ENCODE measurements around the gene EGF.
"Not testable (repeated sequence)": the region's sequence is repeated elsewhere in the genome, so short reads cannot be mapped to it uniquely, and the experiment has no call there.

EGF gene

DNA sequence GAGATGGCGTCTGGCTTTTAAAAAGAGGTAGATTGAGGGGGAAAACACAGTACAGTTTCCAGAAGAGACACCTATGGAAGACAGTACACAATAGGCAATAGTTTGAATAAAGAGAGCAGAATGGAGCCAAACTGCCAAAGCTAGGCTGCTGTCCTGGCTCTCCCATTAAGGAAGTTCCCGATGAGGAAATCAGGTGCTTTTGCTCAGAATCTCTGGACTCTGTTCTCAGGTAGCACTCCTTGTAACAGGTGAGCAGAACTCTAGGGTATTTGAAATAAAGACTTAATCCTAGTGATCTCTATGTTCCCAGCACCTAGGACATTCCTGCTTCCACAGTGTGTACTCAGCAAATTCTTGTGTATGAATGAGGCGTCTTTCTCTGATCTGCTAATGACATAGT, 1.6 kb downstream of the EGF start:
- no peak for DNase-seq (ENCODE audit: low read depth, low spot score)

DNA sequence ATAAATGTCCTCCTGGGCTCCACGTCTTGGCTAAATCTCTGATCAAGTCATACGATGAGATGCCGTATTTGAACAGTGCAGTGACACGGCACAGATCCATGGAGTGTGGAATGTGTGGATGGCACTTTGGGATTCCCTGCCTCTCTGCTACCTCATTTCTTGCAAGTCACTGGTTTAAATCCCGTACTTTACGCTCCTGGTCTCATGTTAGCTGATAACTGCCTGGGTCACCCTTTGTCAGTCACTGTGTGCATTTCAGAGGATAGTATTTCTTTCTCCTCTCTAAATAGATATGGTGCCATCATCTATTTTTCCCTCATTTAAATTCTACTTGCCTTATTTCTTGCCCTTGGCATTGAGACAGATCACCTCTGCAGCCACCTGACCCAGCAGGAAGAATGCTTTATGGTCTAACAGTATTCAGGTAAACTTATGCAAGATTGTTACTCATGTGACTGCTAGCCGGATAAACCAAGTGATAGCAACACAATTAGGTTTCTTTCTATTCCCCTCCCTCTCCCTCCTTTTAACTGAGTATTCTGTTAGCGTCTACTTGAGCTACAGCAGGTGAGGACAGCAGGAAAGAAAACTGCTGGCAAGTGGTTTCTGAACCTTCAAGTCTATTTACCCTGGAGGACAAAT, 2.8 kb downstream of the EGF start:
- DNase-seq (ENCODE audit: low read depth, low spot score) = no peak

DNA sequence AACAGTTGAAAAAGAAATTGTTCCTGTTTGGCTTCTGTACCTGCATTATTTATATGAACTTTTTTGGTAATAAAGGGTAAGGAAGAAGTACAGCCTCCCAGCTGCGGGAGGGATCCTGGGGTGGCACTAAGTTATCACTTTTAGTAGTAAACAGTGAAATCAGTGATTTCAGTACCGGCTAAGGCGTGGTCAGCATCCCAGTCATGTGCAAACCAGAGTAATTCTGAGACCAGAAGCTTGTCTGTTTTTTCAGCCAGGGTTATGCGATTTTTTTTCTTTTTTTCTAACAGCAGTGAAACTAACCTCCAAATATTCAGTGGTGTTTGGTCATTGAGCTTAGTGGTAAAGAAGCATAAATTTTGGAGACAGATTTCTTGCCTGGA, 3.3 kb downstream of the EGF start:
- DNase-seq (ENCODE audit: low read depth, low spot score) = no peak

DNA sequence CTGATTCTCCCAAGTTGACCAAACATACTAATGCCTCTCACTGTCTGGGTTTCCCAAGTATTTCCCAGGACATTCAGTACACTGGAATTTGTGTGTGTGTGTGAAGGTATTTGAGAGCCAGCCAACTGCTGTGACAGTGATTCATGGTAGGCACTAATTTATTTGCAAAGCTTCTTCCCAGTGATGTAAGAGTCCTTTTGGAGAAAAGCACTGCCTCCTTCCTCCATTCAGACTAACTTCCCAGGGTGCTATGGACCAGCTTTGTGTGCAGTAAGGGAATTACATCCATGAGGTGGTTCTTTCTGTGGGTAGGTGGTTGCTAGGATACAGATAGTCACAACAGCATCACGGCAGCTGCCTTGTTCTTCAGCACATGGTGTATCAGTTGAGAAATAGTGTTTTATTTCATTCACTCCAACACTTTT, 8.7 kb downstream of the EGF start:
- peak; percentile 25 for DNase-seq (ENCODE audit: low read depth, low spot score)

- no peak for DNase-seq (ENCODE audit: low read depth, low spot score)
These were observed 12.7 kb downstream of the EGF start for GRCh38 chr4:109925396-109925795.

DNA sequence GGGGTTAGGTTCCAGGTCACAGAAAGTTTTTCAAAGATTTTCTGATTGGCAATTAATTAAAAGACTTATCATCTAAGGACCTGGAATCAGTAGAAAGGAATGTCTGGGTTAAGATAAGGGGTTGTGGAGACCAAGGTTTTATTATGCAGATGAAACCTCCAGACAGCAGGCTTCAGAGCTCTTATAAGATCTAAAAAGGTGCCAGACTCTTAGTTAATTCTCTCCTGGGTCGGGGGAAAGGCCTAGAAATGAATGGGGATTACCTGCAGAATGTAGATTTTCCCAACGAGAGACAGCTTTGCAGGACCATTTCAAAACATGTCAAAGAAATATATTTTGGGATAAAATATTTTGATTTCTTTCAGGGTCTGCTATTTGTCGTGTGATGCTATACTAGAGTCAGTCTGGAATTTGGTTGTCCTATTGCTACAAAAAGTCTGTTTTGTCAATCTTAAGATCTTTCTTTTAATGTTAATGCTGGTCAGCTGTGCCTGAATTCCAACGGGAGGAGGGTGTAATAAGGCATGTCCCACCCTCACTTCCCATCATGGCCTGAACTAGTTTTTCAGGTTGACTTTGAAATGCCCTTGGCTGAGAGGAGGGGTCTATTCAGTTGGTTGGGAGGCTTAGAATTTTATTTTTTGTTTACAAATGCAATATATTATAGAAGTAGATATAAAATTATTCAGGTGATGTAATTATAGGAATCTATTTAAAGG, 15.8 kb downstream of the EGF start:
- DNase-seq (ENCODE audit: low read depth, low spot score) = no peak

DNA sequence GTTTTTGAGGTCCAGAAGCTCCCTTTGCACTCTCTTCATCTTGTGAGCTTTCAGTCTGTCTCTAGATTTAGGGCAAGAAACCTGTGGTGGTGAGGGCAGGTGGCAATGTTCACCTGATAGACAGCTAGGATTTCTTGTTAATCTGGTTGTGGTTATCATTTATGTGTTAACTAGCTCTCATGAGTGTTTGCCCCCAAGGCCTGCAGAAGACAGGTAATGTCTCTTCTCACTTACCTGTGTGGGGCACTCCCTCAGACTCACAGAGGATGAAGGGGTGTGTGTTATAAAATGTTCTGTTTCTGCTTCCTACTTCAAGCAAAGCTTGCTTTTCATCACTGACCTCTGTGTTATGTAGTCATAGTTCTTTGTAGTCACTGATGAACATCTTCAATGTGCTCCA, 17.8 kb downstream of the EGF start:
- DNase-seq (ENCODE audit: low read depth, low spot score) = no peak

DNA sequence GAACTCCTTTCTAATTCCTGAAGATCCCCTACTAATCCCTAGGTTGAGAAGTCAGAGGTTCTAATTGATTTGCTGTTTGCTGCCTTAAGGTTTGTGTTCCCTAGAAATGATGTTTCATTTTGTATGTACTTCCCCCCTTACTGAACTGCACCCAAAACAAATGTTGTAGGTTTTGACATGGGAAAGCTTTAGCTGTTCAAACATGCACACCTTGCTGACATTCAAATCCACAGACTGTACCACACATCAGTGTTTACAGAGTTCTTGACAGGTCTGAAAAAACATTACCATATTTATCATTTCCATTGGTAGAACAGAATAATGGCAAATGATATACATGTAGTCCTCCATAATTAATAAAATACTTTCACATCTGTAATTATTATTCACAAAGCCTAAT, 18.2 kb downstream of the EGF start:
- DNase-seq (ENCODE audit: low read depth, low spot score) = no peak

DNA sequence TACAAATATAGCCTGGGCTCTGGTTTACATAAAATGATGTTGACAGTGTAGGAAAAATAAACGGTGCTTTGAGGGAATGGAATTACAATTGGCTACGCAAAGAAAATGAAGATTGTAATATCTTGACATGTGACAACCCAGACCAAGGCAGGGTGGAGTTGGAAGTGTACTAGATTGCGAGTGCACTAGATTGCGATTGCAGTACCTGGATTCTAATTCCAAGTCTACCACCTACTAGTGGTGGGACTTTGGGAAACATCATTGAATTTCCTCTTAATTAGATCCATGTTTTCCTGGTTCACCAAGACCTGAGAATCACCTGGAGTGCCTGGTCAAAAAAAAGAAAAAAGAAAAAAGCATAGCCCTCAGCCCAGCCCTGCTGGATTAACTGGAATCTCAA, 18.6 kb downstream of the EGF start:
- DNase-seq (ENCODE audit: low read depth, low spot score) = no peak

DNA sequence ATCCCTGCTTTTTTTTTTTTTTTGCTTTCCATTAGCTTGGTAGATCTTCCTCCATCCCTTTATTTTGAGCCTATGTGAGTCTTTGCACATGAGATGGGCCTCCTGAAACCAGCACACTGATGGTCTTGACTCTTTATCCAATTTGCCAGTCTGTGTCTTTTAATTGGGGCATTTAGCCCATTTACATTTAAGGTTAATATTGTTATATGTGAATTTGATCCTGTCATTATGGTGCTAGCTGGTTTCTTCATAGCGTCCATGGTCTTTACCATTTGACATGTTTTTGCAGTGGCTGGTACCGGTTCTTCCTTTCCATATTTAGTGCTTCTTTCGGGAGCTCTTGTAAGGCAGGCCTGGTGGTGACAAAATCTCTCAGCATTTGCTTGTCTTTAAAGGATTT, 24.7 kb downstream of the EGF start:
- not testable (repeated sequence) for DNase-seq (ENCODE audit: low read depth, low spot score)

DNA sequence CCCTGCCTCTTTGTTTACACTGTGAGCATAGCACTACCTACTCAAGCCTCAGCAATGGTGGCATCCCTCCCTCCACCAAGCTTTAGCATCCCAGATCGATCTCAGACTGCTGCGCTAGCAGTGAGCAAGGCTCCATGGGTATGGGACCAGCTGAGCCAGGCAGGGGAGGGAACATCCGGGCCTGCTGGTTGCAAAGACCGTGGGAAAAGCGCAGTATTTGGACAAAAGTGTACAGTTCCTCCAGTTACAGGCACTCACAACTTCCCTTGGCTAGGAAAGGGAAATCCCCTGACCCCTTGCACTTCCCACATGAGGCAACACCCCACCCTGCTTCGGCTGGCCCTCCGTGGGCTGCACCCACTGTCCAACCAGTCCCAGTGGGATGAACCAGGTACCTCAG, 26.5 kb downstream of the EGF start:
- no peak for DNase-seq (ENCODE audit: low read depth, low spot score)

DNA sequence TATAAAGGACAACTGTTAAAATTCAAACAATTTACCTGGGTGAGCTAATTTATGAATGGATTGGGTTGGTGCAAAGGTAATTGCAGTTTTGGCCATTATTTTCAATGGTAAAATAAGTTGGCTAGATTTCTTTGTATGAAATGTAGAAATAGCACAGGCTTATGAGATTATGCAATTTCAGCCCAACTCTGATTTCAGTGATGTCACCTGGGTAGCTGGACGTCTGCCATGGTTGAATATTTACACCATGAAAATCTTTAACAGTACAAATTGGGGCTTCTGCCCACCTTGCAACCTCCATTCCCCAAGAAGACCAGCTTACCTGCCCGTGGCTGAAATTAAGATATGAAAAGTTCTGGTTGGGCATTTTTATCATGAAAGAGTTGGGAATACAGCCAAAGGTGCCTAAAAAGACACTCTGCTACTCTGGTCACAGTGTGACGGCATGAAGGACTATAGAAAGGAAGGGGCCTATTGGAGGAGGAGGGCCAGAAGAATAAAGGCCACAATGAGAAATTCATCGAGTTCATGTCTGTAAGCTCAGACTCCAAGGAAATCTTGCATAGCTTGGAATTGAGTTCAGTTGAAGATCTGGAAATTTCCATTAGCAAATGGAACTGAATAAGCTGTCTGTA, 29.7 kb downstream of the EGF start:
- DNase-seq (ENCODE audit: low read depth, low spot score) = no peak

GRCh38 chr4:109943745-109944144, 31.1 kb downstream of the EGF start:
- no peak for DNase-seq (ENCODE audit: low read depth, low spot score)

DNA sequence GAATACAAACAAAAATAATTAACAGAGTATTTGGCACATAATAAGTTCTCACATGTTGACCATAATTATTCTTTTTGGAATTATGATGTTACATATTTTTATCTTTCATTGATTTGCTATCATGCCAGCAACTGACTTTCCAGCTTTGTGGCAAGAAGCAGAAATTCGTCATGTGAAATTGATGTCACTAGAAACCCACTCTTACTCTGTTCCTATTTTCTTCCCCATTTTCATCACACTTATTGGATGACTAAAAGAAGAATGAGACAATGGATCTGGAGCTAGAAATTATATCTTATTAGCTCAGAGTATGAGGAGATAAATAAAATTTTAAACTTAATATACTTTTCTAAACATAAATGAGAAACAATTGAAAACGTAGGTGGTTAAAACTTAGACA, 31.9 kb downstream of the EGF start:
- DNase-seq (ENCODE audit: low read depth, low spot score) = no peak

DNA sequence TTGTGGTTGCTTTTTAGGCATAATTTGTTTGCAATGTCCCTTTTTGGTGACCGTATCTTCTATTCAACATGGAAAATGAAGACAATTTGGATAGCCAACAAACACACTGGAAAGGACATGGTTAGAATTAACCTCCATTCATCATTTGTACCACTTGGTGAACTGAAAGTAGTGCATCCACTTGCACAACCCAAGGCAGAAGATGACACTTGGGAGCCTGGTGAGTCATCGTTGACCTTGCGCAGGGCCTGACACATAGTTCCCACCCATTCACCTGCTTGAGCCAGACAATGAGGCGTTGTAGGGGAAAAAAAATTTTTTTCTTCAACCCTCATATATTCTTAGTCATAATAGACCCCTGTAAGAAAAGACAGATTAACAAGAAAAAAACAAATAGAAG, 32.4 kb downstream of the EGF start:
- no peak for DNase-seq (ENCODE audit: low read depth, low spot score)

- DNase-seq (ENCODE audit: low read depth, low spot score) = no peak
These were observed 33.4 kb downstream of the EGF start for GRCh38 chr4:109946120-109946519.

- no peak for DNase-seq (ENCODE audit: low read depth, low spot score)
These were observed 34.8 kb downstream of the EGF start for GRCh38 chr4:109947457-109947856.

GRCh38 chr4:109947918-109948317, 35.2 kb downstream of the EGF start:
- DNase-seq (ENCODE audit: low read depth, low spot score) = no peak

GRCh38 chr4:109949099-109949718, 36.5 kb downstream of the EGF start:
- DNase-seq (ENCODE audit: low read depth, low spot score) = not testable (repeated sequence)

DNA sequence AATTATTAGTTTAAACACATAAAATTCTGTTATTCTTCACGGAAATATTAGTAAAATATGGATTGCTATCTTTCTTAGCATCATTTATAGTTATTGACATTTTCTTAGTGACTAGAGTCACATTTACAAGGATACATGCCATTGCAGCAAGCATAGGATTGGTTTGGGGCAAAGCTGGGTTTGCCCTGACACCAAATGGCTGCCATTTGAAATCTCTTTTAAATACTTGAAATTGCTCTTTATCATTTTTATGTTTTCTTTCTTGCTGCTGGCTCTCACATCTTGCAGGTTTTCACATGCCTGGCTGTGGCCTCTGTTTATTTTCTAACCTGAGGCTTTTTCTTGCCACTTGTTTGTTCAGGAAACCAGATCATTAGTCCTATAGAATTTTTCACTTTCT, 39.9 kb downstream of the EGF start:
- no peak for DNase-seq (ENCODE audit: low read depth, low spot score)

- no peak for DNase-seq (ENCODE audit: low read depth, low spot score)
These were observed 40.9 kb downstream of the EGF start for GRCh38 chr4:109953556-109953955.

DNA sequence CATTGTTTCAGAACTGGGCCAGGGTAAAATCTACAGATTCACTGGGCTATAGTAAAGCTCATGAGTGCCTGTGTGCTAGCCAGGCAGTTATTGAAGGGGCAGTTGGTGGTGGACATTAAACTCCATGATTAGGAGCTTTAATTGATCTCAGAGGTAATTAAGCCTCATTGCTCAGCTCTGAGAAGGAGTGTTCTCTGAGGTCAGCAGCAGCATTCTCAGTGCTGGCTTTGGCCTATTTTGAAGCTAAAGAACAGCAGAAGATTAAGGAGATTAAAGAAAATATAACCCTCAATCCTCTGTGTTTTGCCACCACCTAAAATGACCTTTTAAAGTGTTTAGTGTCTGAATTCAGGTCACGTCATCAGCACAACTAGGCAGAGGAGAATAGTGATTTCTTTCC, 42.5 kb downstream of the EGF start:
- DNase-seq (ENCODE audit: low read depth, low spot score) = no peak

- DNase-seq (ENCODE audit: low read depth, low spot score) = no peak
These were observed 44.5 kb downstream of the EGF start for GRCh38 chr4:109957227-109957626.
